Adipose tissue (tissue), 3 donors: Measurements from ENCODE around the gene HOXB1. TPM values are rescaled to one million over a fixed set of nuclear protein-coding genes. Genes with fewer than 3 reads are reported as not detected.

Experiments
- H3K27ac ChIP-seq: one replicate; pipeline ENCODE4 v1.5.1; 2013; ENCODE audit warnings: low read depth, low read length
- WGBS, 3 donors: extraction: QIAGEN DNeasy Blood & Tissue Kit; methylation state at CpG; one replicate each; pipeline ENCODE4 v1.1.7; 2013; 5-methylcytosine and 5-hydroxymethylcytosine counted together
- polyA plus RNA-seq, 3 donors: library from polyadenylated mRNA; stranded (reverse); fragments of 200-250 nt; gene quantifications; one replicate each; pipeline ENCODE4 v1.2.3, GENCODE V29; 2013
- donor health status: healthy with polysubstance abuse.
- donor health status: Bipolar disorder and iron deficiency.
- donor health status: healthy.

The HOXB1 gene
- polyA plus RNA-seq, 3 donors, result 0.45 TPM; not detected in 2

DNA sequence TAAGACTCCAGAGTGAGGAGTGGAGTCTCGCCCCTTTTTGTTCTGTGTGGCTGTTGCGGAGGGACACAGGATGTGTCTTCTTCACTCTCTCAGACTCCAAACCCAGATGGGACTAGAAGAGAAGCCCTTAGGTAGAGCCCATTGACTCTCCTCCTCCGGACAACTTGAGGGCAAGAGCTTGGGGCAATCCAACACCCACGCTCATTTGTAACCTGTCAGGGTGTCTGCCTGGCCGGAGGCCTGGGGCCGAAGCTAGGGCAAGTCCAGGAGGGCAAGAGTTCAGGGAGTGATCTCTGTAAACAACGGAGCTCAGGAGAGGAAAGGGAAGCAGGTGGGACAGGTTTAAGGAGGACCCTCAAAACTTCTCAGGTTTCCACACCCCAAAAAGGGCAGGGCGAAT is 1.4 kb upstream of the HOXB1 start:
- WGBS, 3 donors, result 45 to 86% (median 84%) methylated on average over 8 of the region's 8 CpGs
- no peak overlapping the region for H3K27ac ChIP-seq

DNA sequence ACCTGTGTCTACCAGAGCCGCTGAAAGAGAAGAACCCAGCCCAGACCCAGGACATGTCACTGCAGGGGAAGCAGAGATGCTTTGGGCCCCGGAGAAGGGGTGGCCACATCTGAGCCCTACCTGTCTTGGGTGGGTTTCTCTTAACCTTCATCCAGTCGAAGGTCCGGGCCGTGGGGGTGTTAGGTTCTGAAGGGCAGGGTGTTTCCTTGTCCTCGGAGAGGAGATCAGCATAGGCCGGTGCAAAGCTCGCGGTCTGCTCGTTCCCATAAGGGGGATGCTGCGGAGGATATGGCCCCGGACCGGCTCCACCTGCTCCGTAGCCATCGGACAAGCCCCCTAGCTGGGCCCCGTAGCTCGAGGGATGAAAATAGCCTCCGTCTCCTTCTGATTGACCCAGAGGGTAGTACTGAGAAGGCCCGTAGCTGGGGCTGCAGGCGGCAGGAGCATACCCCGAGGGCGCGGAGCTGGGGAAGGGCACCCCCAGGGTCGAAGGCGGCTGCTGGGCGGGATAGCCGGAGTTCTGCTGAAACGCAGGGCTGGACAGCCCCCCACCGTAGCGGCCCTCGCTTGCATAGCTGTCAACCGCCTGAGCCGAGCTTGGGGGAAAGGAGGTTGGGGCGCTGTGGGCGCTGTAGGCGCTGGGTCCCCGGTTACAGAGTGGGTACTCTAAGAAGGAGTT is 464 bp downstream of the HOXB1 start:
- no peak overlapping the region for H3K27ac ChIP-seq
- WGBS, 3 donors, result 44 to 94% (median 92%) methylated on average over 37 of the region's 37 CpGs

DNA sequence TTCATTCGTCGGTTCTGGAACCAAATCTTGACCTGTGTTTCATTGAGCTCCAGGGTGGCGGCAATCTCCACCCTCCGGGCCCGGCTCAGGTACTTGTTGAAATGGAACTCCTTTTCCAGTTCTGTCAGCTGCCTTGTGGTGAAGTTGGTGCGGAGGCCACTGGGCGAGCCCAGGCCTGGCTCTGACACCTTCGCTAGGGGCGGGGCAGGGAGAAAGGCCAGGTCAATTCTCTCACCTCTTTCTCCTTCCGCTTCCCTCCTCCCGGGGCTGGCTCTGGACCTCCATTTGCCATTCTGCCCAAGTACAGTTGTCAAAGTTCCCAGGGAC is 1.2 kb downstream of the HOXB1 start:
- WGBS, 3 donors, result 66 to 98% (median 94%) methylated on average over 11 of the region's 11 CpGs
- no peak overlapping the region for H3K27ac ChIP-seq

DNA sequence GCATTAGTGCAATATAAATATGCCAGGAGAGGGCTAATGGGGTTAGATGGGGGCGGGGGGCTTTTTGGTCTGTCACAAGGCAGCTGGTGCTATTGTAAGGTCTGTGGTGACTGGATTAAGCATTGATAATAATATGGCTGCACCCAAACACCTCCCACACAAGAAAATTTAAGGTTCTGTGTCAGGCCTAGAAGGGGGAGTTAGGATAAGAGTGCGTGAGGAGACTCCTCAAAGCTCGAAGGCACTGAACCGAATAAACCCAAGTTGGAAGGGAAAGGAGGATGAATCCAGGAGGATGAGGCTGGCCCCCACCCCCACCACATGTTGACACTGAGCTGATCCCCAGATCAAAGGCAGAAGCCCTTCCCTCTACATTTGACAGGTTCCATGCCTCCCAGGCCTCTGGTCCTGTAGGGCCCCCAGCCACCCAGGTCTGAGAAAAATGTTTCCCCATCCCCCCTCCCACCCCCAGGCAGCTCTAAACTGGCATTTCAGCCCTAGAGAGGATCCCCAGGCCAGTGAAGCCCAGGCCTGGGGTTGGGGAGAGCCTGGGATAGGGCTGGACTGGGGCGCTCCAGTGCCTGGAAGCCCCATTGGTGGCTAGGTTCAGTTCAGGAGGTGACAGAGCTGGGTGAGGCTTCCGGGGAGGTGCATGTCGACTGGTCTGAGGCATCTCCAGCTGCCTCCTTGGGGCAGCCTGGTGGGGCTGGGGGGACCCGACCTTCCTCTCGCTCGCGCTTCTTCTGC is 1.7 kb downstream of the HOXB1 start:
- WGBS, 3 donors, result 73 to 95% (median 95%) methylated on average over 11 of the region's 11 CpGs
- no peak overlapping the region for H3K27ac ChIP-seq

DNA sequence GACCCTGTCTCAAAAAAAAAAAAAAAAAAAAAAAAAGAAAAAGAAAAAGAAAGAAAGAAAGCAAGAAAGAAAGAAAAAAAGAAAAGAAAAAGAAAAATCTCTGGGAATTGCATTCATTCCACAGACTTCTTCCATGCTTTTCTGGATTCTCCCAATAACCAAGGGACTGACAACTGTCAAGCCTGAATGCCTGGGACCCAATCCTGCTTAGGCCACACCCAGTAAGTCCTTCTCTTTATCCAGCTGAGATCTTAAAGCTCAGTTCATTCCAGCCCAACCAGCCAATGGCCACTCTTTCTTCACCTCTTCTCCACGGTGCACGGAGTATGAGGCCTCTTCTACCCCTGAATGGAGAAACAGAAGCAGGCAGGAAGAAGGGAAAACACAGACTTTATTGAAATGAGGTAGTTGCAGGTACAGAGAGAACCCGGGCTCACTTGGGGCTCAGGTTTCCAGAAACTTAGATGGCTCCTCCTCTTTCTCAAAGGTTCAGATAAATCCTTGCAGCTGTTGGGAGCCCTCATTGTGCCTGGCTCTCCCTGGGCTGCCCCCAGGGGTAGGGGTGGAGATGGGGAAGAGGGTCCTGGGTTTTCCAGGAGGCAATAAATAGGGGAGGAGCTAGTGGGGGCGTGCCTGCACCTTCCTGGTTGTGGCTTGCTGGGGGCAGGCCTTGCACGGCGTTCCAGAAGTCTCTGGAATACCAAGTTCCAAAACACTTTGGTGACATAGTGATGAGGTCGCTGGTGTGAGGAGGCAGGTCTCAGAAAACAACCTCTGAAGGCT is 2.5 kb downstream of the HOXB1 start:
- 39 to 80% (median 80%) methylated on average over 7 of the region's 7 CpGs for WGBS, 3 donors
- H3K27ac ChIP-seq, result no peak overlapping the region

DNA sequence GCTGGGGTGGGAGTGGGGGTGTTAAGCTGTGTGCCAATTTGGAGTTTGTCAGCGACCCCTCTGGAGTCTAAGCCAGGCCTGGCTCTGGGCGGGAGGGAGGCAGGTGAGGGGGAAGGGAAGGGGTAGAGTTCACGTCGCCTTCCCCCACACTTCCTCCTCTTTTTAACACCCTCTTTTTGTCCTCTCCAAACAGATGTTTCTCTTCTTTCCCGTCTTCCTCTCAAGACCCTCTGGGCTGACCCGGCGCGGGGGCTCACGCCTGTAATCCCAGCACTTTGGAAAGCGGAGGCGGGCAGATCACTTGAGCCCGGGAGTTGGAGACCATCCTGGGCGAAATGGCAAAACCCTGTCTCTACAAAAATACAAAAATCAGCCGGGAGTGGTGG is 3.3 kb downstream of the HOXB1 start:
- H3K27ac ChIP-seq, result no peak overlapping the region
- 46 to 81% (median 73%) methylated on average over 14 of the region's 14 CpGs for WGBS, 3 donors

DNA sequence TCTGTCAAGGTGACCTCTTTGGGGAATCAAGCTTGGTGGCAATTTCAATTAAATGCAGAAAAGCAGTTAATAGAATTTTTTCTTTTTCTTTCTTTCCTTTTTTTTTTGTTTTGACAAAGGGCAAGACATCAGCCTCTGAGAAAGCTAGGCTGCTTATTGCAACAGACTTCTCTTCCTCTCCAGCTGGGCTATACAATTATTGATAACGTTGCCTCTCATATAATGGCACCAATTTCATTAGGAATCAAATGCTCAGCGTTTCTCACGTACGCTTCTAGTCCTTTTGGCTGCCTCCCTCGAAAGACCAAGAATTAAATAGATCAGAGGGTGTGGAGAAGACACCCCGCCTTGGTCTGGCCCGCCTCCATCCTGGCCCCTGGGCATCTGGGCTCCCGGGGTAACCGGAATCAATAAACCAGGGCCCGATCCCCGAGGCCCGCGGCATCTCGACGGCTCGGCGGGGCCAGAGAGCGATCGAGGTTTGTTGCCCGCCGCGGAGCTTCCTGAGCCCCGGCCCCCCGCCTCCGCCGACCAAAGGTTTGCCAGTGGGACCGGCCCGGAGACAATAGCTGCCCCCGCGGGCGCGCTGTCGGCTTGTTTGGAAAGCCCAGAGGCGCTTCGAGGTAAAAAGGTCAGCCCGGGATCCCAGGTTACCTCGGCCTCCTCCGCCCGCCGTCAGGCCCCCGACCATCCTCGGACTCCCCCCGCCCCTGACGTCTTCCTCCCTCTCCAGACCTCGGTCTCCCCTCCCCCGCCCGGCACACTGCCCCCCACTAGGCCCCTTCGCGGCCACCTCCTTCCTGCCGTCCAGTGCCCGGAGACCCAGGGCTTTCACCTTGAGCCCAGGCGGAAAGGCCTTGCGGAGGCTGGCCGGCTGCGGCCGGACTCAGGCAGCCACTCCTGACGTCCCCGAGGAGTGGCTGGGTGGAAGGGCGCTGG is 3.9 kb downstream of the HOXB1 start:
- WGBS, 3 donors, result 18 to 38% (median 33%) methylated on average over 56 to 59 of the region's 59 CpGs
- no peak overlapping the region for H3K27ac ChIP-seq

DNA sequence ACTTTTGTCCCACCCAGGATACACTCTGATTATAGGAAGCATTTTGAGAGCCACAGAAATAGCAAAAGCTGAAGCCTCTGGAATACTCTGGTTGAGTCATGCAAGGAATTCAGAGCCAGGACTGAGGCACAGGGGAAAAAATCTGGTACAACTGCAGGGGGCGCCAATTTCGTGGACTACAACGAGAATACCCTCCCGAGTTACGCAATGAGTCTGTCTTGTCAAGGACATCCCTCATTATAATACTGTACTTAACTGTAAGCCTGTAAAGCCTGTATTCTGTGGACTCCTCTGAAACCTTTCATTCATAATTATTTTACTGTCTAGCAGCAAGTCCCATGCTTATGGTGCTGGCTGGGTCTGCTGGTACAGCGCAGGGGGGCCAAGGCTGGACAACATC is 7.8 kb downstream of the HOXB1 start:
- H3K27ac ChIP-seq, result no peak overlapping the region
- WGBS, 3 donors, result 41 to 63% (median 58%) methylated on average over 6 of the region's 6 CpGs

DNA sequence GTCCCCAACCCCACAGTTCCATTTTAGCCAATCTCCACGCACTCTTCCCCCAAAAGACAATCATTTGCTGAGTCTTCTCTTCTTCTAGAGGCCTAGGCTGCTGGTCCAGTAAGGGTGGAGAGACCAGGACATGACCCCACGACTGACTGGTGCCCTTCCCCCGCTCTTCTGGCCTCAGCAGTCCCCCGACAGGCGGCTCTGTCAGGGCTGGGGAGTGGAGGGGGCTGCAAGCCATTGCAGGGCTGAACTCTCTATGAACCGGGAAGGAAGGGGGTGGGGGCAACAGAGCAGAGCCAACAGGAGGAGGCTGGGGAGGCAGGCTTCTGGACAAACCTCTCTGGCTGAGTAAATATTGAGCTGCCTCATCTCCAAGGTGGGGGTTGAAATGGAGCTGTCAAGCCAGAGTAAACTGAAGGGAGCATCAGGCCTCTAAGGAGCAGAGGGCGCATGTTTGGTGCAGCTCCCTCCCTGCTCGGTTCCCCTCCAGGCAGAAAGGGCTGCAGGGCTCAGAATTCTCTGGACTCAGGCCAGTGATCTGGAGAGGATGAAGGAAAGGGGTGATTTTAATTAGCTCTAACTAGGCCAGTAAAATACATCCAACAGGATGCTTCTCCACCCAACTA is 8.7 kb downstream of the HOXB1 start:
- no peak overlapping the region for H3K27ac ChIP-seq
- WGBS, 3 donors, result 22 to 37% (median 35%) methylated on average over 8 of the region's 8 CpGs

DNA sequence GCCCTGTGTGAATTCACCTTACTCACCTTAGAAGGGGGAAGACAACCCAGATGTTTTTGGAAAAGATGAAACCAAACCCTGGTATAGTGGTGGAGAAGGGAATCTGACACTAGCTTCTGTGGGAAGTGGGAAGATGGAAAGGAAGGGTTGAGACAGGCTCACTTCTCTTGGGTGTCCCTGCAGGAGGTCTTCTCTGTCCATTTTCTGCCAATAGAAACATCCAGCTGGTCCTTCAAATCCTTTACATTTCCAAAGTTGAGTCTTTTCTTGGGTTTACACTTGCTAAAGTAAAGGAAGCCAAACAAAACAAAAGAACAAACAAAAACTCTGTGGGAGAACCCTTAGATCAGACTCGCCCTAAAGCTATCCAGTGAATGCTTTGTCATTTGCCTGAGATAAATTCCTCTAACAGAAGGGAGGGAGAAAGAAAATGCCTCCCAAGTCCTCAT is 10.2 kb downstream of the HOXB1 start:
- 44 to 83% (median 82%) methylated on average over 1 of the region's 1 CpG for WGBS, 3 donors
- no peak overlapping the region for H3K27ac ChIP-seq

DNA sequence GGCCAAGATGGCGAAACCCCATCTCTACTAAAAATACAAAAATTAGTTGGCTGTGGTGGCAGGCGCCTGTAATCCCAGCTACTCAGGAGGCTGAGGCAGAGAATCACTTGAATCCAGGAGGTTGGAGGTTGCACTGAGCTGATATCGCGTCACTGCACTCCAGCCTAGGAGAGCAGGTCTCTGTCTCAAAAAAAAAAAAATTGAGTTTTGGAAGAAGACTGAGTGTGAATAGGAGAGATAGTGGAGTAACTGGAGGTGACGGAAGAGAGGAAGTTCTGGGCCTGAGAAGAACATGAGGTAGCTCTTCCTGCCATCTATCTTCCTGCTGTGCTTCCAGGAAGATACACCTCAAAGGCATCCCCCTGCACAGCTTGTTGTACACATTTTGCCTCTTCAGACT is 11.4 kb downstream of the HOXB1 start:
- H3K27ac ChIP-seq, result no peak overlapping the region
- 78 to 84% (median 83%) methylated on average over 5 of the region's 5 CpGs for WGBS, 3 donors

DNA sequence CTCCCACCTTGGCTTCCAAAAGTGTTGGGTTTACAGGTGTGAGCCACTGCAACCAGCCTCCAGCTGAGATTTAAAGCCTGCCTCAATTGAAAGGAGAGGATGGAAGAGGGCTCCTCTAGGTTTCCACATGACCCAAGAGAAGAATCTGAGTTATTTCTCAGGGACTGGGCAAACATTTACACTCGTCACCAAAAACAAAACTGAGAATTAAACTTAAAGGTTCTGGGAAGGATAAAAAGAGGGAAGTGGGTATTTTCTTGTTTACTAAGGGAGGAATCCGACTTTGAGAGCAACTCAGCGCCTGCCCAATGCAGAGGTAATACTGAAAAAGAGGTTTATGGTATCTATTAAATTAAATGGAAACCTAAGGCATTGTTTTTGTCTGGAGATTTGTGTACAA is 13.3 kb downstream of the HOXB1 start:
- no peak overlapping the region for H3K27ac ChIP-seq
- WGBS, 3 donors, result 21 to 41% (median 32%) methylated on average over 3 of the region's 3 CpGs

DNA sequence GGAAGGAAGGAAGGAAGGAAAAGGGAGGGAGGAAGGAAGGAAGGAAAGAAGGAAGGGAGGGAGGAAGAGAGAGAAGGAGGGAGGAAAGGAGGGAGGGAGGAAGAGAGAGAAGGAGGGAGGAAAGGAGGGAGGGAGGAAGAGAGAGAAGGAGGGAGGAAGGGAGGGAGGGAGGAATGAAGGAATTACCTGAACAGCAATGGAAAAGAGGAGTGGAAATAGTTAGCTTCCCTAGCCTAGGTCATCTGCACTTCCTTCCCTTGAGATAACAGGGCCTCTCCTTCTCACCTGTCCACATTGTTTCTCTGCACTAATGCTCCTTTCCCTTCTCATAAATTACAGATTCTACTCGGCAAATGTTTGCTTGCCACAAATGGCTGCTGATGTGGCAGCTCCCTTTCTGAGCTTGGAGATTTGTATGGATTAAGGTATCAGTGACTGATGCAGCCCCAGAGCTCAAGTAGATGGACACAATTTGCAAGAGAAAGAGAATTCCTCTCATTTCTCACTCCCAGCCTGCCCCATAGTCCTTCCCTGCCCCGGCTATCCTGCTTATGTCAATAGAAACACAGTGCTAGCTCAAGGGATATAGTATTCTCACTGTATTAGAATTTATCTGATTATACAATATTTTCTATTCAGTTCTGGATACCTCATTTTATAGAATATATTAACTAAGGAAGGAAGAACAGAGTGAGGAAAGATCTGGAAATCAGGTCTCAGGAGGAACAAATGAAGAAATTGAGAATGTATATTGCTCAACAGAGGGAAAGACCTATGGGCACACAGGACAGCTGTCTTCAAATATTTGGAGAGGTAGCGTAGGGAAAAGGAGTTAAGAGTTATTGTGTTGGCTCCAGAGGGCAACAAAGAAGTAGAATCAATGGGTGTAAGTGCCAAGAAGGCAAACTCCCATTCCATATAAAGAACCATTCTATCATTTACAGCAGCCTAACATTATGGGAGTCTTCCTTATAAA is 14.6 kb downstream of the HOXB1 start:
- no peak overlapping the region for H3K27ac ChIP-seq
- 33 to 81% (median 75%) methylated on average over 3 of the region's 3 CpGs for WGBS, 3 donors

DNA sequence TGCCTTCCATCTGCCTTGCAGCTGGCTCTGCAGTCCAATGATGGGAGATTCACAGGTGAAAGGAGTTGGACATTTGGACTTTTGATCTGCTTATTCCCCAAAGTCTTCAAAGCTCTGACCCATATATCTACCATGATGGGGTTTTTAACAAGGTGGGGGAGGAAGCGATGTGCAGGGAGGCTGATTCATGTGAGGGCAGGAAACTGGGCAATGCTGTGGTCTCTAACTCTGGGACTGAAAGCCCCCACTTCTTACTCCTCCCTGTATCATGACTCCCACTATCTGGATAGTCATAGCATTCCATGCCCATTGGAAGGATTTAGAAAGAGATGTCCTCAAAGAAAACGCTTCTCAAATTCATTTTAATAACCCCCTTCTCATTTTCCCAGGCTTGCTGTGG is 16.3 kb downstream of the HOXB1 start:
- H3K27ac ChIP-seq, result no peak overlapping the region

DNA sequence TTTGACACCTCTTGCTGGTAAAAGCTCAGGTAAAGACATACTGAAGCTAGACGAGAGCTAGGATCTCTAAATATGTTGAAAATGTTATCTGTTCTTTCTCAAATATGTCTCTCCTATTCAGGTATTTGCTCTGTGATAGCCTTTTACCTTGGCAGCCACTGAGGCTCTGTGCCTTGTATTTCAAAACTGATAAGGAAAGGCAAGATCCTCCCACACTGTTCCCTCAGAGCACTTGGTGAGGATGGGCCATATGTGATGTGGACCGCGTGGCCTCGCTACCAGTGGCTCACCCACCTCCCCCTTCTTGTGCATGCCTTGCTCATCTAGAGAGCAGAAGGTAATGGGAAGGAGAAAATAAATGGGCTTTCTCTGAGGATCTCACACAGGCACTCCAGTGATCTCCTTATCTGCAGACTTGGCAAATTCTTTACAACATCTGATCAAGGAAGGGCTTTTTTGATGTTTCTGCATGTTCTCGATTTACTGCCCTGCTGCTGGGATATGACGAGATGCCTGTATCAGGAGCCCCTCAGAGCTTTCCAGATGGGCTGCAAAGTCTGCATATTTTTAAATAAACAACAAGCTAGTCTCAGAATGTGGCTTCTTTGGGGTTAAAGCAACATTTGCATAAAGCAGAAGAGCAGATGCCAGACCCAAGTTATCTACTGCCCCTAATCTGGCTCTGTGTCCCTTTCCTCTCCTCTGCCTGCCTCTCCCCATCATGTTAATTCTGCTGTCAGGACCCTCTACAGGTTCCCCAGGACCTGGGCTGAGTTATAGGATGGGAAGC is 16.9 kb downstream of the HOXB1 start:
- 31 to 82% (median 80%) methylated on average over 6 of the region's 6 CpGs for WGBS, 3 donors
- no peak overlapping the region for H3K27ac ChIP-seq

More for the DNA sequence above, 16.3 kb downstream of the HOXB1 start:
- WGBS, 3 donors, result 71 to 81% (median 77%) methylated on average over 2 of the region's 2 CpGs

DNA sequence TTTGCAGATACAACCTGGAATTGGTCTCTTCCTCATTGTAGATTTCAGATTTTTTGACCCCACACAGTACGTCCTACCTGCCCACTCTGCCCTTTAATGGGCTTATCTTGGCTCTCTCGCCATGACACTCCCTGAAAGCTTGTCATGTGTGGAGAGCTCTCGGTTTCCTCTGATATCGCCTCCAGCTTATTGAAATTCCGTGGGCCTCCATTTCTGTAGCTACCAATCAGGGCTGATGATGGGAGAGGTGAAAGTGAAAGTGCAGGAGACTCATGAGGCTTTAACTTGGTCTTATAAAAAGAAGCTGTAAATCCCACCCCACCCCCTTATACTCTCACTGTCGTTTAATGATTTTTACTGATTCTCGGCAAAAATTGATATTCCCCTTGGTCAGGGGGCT is 17.7 kb downstream of the HOXB1 start:
- 21 to 66% (median 39%) methylated on average over 7 of the region's 7 CpGs for WGBS, 3 donors
- no peak overlapping the region for H3K27ac ChIP-seq
